GM21723 (cell line): ENCODE measurements around the gene MFAP1.

Source experiments
- ATAC-seq: cut with Tn5 transposase; IDR thresholded peaks from one replicate; pipeline ENCODE4 v1.9.1; 2021; ENCODE audit warnings: mild to moderate bottlenecking, moderate library complexity; ENCODE audit not compliant: unreplicated experiment

The MFAP1 gene

DNA sequence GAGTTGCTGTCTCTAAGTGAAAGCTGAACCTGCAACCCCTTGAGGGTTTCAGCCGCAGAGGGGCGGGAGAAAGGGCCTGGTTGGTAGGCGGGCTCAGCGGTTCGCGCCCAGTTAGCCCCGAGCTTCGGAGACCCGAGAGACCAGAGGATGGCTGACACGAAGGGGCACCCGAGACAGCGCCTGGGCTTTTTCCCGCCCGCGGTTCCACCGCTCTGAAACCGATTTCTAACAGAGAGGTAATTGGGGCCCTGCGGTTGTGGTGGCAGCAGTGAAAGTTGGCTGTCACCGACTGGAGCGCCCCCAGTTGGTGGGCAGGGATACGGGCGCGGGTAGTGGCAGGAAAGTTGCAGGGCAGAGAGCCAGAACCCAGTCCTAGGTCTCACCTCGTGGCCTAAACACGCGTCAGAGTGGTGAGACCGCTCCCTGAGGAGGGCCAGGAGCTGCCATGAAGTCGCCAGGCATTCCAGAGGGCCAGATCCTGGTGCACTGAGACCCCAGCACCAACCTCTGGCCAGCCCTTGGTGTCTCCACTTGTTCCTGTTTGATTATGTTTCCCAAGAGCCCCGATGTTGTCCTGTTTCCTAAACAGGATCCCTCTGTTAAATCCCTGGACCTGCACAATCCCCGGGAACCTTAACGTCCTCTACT is 47.1 kb downstream of the MFAP1 start:
- ATAC-seq: peak; percentile 57

DNA sequence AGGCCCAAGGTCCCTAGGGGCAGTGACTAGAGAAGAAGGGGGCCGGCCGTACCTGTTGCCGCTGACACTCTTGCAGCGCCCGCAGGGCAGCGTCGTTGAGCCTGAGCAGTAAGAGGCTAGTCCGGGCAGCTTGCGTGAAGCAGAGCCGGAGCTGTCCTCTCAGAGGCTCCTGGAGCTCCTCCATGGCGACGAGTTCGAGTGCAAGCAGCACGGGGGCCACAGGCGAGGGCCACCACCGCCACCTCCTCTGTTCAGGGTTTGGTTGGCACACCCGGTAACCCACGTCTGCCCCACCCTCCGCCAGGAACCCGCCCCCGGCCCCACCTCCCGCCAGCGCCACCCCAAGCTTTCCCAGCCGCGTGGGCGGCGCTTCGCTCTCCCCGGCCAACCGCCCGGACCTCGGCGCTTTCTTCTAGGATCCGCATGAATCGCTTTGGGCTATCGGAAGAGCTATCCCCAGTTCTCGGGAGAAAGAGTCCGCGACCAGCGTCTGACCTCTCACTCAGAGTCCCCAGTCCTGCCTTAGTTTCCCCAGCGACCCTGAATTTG is 47.7 kb downstream of the MFAP1 start, which contains the start of gene ELL3:
Gene ELL3 (minus strand): TSS at position 249 of the 549 bp plus-strand sequence. CDS start 65 bp downstream, at position 184.
- peak; percentile 35 for ATAC-seq

DNA sequence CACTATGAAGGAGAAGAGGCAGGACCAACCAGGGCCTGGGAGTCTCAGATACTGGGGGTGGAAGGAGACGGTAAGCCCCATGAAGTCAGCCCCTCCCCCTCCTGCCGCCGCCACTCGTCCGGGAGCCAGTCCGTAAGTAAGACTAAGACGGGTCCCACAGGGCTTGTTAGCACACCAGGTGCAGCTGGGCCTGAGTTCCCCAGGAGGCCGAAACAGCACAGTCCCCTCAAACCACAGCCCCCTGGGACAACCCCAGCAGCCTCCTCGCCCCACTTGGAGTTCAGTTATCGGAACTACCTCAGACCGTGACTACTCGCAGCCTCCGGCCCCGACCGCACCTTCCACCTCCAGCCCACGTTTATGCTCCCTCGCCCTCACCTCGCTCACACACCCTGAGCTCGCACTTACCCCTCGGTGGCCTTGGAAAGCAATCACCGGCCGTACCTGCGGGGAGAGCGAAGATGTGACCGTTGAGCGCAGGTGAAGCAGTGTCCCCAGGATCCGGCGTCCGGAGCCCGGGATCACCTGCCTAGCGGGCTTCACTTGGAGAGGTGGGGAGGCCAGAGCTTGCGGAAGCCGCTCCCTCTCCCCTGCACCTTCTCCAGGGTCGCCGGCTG is 48.3 kb downstream of the MFAP1 start:
- peak; percentile 67 for ATAC-seq

DNA sequence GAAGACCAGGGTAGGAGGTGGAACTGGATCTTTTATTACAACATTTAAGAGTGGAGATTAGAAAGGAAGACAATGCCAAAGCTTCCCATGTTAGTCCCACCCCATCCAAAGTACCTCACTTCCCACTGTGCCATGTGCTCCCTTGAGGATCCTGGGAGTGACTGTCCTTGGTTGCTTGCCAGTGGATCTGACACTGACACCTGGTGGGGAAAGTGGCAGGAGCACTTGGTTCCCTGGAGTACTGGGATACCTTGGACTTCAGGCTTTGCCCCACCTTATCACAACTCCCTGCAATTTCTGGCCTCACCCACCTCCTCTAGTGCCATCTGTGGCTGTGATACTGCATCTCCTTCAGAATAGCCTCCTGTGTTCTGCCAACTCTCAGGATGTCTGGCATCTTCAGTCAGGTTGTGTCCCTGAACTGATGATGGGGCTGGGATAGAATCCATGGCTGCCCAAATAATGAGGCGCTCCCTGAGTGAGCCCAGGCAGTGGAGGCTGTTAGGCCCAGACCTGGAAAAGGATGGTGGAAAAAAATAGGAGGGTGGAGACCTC is 49.0 kb downstream of the MFAP1 start:
- no peak for ATAC-seq

DNA sequence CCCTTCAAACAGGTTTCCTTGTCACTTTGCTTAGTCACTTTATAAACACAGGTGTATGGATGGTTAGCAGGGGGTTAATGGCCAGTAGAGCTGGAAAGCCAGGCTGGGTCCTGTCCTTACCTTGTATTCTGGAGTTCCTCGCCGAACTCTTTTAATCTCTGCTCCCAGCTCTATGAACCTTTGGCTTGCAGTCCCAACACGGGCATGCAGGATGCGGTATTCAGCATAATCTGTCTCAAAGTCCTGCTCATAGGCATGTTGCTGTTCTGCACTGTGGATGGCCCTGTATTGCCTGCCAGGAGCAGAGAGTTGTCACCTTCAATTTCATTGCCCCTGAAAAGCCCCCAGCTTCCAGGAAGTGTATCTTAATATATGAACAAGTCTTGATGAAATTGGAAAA is 50.4 kb downstream of the MFAP1 start:
- no peak for ATAC-seq

DNA sequence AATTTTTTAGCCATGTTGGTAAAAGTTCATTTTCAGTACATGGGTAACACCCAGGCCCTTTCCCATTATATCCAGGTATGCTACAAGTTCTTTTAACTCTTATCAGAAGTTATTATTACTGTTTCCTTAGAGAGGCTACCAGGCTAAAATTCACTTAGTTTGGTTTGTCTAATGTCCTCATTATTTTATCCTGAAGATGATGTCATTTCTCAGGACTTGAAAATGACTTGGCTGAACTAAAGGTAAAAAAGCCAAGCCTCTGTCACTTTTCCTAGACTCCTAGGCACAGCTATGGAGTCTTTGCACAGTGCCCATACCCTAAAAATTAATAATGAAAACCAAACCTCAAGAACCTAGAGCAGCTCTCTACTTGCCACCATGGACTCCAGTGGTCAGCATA is 51.9 kb downstream of the MFAP1 start:
- ATAC-seq: no peak

DNA sequence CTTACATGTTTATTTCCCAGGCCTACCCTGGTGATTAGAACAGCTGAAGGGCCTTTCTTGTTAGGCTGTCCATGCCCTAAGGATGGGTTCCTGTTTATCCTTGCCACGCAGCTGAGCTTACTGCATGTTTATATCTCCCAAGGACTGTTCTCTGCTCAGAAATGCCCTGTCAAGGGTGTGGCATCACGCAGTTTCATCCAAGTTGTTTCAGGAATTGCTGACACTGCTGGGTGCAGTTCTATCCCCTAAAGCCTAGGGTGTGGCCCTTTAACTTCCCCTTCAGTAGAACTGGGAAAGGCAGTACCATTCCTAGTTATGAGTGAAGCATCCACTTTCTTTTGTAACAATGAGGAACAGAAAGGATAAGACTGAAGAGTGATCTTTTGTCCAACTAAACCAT is 52.7 kb downstream of the MFAP1 start:
- ATAC-seq: no peak

DNA sequence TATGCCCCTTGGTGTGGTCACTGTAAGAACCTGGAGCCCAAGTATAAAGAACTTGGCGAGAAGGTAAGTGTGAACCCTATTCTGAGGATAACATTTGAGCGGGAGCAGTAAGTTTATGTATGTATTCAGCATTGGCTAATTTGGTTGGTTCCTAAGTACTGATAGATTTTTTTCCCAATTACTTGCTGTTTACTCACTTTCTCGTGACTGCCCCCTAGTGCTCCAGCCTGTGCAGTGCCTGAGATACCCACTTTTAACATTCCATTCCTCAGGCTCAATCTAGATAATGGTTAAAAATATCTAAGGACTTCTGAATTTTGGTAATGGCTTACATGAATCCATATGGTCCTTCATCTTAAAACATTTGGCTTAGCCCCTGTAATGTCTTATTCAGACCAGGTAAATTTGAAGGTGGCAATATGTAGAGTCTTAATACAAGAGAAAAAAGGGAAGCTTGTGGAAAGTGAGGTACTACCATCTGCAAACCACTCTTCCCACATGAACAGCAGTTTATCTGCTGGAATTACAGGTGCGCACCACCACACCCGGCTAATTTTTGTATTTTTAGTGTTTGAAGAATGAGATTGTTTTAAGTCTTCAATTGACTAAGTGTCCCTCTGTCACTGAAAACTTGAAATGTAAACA is 54.8 kb downstream of the MFAP1 start:
- no peak for ATAC-seq

DNA sequence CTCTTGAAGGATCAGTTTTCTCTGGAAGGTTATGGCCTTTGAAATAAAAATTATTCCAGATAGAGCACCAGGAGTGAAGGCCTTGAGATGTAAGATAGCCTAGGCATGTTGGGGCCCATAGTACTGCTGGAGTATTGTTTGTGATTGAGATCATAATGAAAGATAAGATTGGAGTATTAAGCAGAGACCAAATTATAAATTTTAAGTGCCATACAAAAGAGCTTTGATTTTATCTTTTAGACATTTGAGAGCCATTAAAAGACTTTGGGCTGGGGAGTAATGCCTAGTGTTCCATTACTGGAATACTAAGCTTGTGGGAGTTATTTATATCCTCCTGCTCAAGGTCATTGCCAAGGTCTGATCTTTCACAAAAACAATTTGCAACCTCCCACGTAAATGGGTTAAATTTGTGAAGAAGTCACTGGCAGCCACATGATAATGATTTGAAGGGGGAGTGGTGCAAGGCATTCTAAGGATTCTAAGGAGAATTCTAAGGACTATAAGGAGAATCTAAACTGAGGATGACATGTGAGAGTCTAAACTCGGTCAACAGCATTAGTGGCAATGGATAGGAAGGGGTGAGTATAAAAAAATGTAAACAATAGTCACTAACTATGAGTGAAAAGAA is 60.6 kb downstream of the MFAP1 start:
- no peak for ATAC-seq

DNA sequence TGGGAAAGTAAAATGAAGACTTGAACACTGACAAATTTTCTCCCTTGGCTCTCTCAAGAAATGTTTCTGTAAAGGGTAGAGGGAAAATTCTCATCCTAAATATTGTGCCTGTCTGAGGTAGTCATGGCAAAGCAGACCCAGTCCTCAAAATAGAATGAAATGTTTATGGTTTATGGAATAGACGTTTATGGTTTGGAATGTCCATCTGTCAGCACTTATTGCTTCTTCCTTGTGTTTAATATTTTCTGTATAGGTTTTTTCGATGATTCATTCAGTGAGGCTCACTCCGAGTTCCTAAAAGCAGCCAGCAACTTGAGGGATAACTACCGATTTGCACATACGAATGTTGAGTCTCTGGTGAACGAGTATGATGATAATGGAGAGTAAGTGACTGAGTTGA is 61.7 kb downstream of the MFAP1 start:
- ATAC-seq: no peak
